D721Med (cell line): ENCODE data around the gene SNAP91.
"Not testable (repeated sequence)": the region's sequence is repeated elsewhere in the genome, so short reads cannot be mapped to it uniquely, and the experiment has no call there.

Experiments
- DNase-seq: peaks from one replicate; pipeline ENCODE4 v3.0.0; 2011; ENCODE audit warnings: low spot score; ENCODE audit not compliant: insufficient read length
- FAIRE-seq: peaks from 2 replicates; lab custom pipeline; 2011; peaks lifted over from hg19 to GRCh38; lab: Jason Lieb, UNC
- CTCF ChIP-seq: IDR thresholded peaks from 2 replicates; pipeline ENCODE4 v1.5.1; 2012; ENCODE audit warnings: mild to moderate bottlenecking, control low read depth; ENCODE audit not compliant: insufficient read depth; ENCODE audit errors: missing control alignments

SNAP91 gene, protein sequence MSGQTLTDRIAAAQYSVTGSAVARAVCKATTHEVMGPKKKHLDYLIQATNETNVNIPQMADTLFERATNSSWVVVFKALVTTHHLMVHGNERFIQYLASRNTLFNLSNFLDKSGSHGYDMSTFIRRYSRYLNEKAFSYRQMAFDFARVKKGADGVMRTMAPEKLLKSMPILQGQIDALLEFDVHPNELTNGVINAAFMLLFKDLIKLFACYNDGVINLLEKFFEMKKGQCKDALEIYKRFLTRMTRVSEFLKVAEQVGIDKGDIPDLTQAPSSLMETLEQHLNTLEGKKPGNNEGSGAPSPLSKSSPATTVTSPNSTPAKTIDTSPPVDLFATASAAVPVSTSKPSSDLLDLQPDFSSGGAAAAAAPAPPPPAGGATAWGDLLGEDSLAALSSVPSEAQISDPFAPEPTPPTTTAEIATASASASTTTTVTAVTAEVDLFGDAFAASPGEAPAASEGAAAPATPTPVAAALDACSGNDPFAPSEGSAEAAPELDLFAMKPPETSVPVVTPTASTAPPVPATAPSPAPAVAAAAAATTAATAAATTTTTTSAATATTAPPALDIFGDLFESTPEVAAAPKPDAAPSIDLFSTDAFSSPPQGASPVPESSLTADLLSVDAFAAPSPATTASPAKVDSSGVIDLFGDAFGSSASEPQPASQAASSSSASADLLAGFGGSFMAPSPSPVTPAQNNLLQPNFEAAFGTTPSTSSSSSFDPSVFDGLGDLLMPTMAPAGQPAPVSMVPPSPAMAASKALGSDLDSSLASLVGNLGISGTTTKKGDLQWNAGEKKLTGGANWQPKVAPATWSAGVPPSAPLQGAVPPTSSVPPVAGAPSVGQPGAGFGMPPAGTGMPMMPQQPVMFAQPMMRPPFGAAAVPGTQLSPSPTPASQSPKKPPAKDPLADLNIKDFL

GRCh38 chr6:83708970-83709747 lies at the start of gene SNAP91:
Gene SNAP91 (minus strand): TSS chr6:83709101. CDS start chr6:83707927, 1,174 bp downstream.
- DNase-seq = peak; percentile 50
- TF ChIP-seq CTCF = no peak
- FAIRE-seq = no peak

- FAIRE-seq (no peak), DNase-seq (no peak)
- no peak for TF ChIP-seq CTCF
Measured at GRCh38 chr6:83758533-83758932, 49.6 kb upstream of the SNAP91 start.

DNA sequence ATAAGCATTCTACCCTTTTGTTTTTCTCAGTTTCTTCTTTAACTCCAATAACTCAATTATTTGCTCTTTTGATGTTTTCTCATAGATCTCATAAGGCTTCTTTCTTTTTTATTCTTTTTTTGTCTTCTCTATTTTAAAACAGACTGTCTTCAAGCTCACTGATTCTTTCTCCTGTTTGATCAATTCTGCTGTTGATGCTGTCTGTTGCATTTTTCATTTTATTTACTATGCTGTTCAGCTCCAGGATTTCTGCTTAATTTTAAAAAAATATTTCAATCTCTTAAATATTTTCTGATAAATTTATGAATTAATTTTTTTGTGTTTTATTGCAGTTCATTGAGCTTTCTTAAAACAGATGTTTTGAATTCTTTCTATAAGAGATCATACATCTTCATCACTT lies 48.1 kb upstream of the SNAP91 start:
- no peak for TF ChIP-seq CTCF
- DNase-seq = no peak
- no peak for FAIRE-seq

DNA sequence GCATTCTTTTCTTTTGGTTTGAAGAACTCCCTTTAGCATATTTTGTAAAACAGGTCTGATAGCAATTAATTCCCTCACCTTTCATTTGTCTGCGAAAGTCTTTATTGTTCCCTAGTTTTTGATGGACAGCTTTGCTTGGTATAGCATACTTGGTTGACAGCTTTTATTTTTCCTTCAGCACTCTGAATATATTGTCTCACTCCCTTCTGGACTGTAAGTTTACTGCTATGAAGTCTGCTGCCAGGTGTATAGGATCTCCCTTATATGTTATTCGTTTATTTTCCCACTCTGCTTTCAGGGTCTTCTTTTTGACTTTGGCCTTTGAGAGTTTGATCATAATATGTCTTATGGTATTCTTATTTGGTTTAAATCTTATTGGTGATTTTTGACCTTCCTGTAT lies 47.7 kb upstream of the SNAP91 start:
- TF ChIP-seq CTCF = no peak

DNA sequence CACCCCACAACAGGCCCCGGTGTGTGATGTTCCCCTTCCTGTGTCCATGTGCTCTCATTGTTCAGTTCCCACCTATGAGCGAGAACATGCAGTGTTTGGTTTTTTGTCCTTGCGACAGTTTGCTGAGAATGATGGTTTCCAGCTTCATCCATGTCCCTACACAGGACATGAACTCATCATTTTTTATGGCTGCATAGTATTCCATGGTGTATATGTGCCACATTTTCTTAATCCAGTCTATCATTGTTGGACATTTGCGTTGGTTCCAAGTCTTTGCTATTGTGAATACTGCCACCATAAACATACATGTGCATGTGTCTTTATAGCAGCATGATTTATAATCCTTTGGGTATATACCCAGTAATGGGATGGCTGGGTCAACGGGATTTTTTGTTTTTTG lies 43.5 kb upstream of the SNAP91 start:
- FAIRE-seq, DNase-seq: not testable (repeated sequence)

More for the DNA sequence above, 47.7 kb upstream of the SNAP91 start:
- FAIRE-seq (no peak), DNase-seq (no peak)

- DNase-seq (no peak), FAIRE-seq (no peak)
- no peak for TF ChIP-seq CTCF
Measured at GRCh38 chr6:83741089-83741488, 32.2 kb upstream of the SNAP91 start.

- DNase-seq = no peak
- no peak for TF ChIP-seq CTCF
- FAIRE-seq = no peak
Measured at GRCh38 chr6:83735461-83735860, 26.6 kb upstream of the SNAP91 start.
